Activated CD4-positive, alpha-beta T cell treated with anti-CD3 and anti-CD28 coated beads for 1 hour (primary cell): ENCODE results near the gene ATP13A4.
"Not testable (repeated sequence)": the region's sequence is repeated elsewhere in the genome, so short reads cannot be mapped to it uniquely, and the experiment has no call there.

Experiments
- DNase-seq: peaks from one replicate; pipeline ENCODE4 v3.0.0-alpha.2; 2020

ATP13A4 gene

DNA sequence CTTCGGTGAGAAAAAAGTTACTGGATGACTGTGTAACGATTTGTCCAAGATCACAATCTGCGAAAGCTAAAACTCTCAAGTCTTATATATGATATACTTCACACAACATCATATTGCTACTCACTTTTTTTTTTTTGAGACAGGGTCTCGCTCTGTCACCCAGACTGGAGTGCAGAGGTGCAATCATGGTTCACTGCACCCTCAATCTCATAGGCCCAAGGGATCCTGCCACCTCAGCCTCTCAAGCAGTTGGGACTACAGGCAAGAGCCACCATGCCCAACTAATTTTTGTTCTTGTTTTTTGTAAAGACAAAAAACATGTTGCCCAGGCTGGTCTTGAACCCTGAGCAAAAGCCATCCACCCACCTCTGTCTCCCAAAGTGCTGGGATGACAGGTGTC is 5.4 kb upstream of the ATP13A4 start:
- DNase-seq, result no peak

DNA sequence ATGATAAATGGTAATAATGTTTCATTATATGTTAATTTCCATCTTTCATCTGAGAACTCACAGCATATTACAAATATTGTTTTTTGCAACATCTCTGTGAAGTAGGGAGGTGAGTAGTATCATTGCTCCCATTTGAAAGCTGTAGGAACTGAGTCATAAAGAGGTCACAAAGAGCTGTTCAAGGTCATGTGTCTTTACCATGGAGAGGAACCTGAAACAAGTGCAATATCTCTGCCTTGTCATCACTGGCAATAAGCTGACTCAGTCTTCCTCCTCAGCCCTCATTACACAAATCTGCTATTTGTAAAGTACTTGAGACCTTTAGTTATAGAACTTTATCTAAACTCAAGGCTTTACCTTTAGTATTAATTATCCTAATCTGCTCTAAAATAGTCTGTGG is 4.4 kb upstream of the ATP13A4 start:
- no peak for DNase-seq

DNA sequence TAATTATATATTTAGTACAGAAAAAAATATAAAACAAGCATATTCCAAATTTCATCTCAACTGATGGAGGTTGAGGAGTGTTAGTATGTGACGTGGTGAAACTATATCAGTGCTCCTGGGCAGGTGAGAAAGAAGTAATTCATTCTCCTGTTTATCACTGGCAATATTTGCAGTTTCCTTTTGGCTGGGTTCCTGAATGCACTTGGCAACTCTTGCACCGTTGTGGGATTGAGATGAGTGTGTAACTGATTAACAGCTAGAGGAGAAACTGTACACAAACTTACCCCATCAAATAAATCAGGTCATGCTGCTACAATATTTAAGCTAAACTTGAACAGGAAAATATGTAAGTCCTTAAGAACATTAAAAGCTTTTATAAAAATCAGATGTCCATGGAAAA is 2.1 kb upstream of the ATP13A4 start:
- no peak for DNase-seq

DNA sequence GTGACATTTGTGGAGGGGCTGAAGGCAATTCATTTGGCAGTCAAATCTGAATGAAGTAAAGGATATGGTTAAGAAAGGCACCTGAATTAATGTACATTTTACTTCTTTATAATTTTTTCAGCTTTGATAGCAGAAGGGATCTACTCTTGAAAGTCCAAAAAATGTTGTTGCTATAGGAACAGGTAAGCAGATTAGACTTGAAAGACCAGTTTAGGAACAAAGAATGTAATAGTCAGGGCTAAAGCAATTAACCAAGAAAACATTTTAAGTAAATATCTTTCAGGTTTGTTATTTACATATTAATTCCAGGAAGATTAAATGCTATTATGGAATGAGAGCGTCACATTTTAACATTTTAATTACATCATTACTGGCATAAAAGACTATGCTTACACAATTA is 1.1 kb downstream of the ATP13A4 start:
- no peak for DNase-seq

DNA sequence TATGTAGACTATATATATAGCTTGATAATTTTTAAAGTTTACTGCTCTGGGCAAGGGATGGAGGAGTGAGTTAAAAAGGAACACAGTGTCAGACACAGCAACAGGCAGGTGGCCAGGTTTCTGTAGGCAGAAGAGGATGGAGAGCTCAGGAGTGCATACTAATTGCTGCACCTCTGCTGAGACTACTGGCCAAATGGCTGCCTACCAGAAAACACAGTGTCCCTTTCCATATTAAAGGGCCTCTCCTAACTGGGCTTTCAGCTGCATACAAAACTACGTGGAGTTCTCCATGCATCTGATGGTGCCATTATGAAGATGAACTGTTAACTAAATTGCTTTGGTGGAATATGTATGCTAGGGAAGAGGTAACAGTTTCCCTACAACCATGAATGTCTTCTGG is 1.8 kb downstream of the ATP13A4 start:
- DNase-seq, result no peak

DNA sequence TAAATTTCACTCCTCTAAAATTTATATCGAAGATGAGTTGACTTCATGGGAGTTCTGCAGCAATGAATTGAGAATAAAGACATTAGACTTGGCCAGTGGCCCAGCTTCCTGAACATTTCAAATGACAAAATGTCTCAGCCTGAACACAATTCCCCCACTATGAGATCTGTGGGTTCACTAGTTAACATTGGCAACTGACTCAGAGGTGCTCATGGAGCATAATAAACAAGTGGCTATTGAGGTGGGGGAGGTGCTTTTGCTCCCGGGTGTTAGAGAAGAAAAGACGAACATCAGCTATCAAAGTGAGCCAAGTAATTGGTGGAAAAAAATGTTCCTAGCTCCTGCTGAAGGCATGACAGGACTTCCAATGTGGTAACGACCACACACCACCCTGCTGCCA is 6.3 kb downstream of the ATP13A4 start:
- DNase-seq, result no peak

DNA sequence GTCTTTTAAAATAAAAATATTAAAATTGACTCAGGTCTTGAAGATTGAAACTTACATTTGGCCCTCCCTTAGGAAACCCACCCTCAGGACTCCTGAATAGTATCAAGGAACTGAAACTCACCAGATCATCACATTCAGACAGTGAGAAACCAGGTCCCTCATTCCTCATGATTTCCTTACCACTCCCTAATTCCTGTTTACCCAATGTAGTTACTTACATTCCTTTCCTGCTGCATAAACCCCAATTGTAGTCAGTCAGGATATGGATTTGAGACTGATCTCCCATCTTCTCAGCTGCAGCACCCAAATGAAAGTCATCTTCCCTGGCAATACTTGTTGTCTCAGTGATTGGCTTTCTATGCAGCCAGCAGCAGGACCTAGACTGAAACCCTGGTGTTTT is 8.6 kb downstream of the ATP13A4 start:
- no peak for DNase-seq

DNA sequence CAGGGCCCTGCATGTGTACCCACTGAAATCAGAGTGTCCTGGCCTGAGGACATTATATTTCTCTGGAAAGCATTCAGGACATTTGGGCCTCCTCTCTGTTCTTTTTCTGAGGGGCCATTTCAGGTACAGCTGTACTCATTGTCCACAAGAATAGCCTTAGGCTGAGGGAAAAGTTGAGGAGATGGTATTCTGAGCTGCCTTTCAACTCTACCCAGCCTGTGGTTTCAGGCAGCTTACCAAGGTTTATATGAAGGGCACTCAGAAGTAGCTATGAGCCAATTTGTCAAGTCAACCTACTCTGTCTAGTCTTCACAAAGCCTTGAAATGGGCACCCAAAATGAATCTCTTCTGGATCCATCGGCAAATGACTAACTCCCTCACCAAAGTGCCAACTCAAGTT is 9.4 kb downstream of the ATP13A4 start:
- DNase-seq, result no peak

DNA sequence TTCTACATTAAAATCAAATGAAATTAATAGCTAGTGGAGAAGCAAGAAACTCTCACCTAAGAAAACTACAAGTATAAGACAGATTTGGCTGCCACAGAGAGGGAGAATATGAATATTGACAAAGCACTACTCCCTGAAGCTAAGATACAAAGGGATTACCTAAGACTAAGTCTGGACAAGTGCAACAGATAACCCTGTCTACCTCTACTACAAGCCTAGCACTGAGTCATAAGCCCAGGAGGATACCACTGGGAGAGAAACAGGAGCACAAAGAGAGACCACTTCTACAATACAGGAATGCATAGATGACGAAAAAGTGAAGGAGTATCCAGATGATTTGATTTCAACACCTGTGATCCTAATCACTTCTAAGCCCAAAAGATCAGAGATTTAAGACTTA is 10.4 kb downstream of the ATP13A4 start:
- no peak for DNase-seq

DNA sequence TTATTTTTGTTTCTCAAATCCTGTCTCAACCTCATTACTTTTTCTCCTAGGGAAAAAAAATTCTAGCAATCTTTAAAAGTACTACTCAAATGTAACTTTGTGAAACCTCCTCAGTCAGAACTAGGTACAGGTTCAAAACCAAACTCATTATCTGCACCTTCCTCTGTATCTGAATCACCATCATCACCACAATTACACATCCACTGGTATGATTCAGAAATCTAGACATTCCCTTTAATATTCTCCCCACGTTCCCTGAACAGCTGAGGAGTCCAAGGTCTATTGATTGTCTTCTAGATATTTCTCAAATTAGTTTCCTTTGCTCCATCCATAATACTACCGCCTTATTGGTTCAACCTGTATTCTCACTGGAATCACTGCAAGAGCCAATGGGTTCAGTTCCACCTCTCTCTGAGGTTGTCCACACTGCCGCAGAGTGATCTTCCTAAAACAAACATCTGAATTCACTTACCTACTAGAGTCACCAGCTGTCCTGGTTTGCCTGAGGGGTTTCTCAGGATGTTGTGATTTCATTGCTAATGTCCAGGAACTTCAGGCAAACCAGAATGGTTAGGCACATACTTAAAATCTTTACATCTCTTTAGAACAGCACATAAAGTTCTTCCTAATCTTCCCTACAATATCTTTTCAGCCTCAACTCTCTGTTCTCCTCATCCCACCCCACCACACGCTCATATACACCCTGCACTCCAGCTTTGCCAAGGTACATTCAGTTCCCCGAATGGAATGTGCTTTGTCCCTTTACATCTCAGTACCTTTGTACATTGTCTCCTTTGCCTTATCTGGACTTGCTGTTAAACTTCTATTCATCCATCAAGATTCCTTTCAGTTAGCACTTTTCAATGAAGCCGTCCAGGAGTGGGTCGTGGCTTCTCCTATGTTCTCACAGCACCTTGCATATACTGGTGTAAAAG is 24.2 kb downstream of the ATP13A4 start:
- DNase-seq, result no peak

DNA sequence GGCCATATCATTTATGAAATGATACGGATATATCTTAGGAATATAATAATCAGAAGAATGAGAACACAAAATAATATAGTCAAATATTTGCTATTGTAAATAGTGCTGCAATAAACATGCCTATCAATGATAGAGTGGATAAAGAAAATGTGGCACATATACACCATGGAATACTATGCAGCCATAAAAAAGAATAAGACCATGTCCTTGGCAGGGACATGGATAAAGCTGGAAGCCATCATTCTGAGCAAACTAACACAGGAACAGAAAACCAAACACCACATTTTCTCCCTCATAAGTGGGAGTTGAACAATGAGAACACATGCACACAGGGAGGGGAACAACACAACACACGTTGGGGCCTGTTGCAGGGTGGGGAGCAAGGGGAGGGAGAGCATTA is 28.6 kb downstream of the ATP13A4 start:
- DNase-seq, result not testable (repeated sequence)

DNA sequence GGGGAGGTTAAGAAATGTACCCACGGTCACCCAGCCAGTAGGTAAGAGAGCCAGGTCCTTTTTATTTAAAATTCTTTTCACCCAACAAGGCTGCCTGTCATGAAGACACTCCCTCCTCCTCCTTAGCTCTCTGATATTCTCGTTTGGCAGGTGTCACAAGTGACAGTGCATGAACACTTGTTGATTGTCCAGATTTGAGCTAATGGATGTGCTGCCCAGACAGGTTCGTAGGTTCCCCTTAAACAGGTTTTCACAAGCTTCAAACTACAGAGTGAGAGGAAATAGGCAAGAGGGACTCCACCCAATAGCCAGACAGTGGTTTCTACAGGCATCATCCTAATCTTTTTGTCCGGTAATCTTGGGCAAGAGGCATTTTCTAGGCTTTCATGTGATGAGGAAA is 32.2 kb downstream of the ATP13A4 start:
- no peak for DNase-seq

DNA sequence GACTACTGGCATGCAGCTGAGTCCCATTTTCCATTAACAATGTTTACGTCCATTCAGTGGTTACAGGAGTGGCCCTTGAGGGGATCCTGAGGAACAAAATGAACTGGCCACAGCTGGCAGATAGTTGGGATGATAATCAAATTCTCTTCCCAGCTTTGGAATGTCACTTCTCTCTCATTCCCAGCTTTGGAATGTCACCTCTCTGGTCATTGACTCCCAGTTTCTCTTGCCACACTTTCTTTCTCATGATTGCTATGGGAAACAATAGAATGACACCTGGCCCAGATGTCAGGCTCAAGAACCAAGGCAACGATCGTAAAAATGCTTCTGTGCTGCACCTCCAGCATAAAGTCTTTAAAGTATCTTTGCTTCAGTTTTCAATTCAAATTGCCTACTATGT is 34.0 kb downstream of the ATP13A4 start:
- no peak for DNase-seq

DNA sequence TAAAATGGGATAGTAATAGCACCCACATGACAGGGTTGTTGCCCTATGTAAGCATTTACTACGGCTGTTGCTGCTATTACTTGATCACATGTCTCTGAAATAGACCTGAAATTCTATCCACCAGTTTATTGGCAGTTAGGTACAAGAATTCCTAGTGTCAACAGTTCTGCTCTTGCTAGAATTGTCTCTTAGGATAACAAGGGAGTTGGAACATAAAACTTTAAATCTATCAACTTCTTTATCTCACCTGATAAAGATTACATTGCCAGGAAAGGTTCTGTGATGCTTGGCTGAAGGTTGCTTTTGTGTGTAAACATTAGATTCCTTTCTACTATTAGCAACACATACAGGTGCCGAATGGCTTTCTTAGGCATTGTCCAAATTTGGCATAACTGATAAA is 38.7 kb downstream of the ATP13A4 start:
- DNase-seq, result no peak

DNA sequence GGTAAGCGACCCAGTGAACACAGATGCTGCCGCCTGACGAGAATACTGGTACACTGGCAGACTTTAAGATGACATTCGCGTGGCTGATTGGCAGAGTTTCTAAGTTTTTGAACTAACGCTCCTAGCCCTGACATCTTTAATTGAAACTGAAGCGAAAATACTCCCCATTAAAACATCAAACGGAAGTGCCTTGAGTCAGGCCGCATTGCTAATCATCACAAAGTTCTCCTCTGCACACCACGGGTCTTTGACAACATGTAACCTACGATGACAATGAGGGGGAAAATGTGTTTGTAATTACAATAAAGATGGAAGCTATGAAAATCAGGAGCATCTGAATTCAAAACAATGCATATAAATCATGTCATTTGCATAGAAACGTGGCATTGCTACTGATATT is 44.5 kb downstream of the ATP13A4 start:
- no peak for DNase-seq

DNA sequence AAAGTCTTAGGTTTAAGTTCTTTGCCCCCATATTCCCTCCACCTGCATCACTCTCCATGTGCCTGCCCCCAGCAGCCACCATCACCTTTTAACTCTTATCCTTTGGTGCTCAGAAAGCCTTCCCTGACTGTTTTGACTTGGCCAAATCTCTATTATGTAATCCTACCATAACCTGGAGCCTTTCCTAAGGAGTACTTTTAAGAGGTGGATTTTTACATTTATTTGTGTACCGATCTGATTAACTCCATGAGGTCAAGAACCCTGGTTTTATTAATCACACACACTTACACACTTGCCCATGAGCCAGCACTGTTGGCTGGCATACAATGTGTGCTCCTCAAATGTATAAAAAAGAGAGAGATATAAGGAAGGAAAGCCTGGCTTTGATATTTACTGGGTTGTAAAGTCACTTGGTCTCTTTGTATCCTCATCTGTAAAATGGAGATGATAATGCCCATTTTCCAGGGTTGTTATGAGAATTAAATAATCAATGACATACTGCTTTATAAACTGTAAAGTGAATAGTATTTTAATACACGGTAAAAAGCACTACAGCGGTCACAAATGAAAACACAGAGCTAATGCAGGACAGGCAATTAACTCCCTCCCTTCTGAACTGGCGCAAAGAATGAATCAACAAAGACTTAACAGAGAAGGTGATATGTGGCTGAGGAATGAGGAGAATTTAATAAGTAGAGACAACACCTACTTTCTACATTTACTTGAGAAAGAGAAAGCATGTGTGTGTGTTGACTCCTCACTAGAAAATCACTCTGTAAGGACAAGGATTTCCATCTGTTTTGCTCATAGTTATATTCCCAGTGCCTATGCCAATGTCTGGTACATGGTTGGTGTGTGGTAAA is 45.4 kb downstream of the ATP13A4 start:
- no peak for DNase-seq

DNA sequence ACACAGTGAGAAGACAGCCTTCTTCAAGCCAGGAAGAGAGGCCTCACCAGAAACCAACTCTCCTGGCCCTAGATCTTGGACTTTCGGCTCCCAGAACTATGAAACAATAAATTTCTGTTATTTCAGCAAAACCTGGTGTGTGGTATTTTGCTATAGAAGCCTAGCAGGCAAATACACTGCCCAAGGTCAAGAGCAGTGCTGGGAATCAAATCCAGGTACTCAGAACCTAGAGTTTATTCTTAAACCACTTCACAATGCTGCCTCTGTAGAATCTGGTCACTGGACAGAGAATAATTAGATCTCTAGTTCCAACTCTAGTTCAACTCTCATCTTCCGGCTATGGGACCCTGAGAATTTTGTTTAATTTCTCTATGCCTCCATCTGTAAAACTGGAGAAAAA is 46.6 kb downstream of the ATP13A4 start:
- no peak for DNase-seq

DNA sequence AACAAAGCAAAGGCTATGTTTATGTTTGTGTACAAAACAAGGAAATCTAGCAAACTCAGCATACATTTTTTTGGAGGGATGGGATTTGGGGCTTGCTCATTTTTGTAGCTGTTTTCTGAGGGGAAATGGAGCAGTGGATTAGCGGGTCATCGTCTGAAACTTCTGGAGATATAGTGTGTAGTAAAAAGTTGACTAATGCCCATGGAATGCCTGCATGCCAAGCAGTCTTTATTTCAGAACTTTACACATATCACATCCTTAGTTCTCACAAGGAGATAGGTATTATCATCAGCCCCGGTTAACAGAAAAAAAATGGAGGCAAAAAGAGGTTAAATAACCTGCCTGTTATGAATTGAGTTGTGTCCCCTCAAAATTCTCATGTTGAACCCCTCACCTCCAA is 47.1 kb downstream of the ATP13A4 start:
- DNase-seq, result no peak

DNA sequence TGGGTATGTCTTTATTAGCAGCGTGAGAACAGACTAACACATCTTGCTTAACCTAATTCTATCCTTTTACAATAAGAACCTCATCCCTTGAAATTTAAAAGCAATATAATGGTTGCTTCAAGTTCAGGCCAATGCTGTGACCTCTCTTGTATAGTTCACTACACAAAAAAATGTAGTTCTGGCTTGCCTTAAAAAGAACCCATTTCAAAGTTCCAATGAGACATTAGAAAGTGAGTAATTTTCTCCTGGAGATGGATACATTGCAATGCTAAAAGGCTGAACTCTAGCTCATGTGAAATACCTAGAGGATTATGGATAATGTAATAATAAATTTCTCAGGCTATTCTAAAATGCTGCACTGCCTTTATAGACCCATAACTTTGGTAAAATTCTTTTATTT is 47.8 kb downstream of the ATP13A4 start:
- no peak for DNase-seq

DNA sequence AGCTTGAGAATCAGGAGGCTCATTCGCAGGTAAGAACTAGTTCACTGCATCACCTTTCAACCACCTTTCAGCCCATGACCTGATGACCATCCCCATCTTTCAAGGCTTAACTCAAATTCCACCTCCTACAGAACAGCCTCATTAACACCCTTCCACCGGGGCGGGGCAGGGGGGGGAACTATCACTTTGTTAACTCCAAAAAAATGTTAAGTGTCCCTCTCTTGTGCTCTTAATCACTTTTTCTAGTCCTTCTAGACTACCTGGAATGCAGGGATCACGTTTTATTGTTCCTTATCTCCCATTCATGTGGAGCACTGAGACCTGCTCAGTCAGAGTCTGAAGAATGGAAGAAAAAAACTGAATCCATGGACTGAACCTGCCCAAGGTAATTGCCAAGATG is 51.8 kb downstream of the ATP13A4 start:
- no peak for DNase-seq

DNA sequence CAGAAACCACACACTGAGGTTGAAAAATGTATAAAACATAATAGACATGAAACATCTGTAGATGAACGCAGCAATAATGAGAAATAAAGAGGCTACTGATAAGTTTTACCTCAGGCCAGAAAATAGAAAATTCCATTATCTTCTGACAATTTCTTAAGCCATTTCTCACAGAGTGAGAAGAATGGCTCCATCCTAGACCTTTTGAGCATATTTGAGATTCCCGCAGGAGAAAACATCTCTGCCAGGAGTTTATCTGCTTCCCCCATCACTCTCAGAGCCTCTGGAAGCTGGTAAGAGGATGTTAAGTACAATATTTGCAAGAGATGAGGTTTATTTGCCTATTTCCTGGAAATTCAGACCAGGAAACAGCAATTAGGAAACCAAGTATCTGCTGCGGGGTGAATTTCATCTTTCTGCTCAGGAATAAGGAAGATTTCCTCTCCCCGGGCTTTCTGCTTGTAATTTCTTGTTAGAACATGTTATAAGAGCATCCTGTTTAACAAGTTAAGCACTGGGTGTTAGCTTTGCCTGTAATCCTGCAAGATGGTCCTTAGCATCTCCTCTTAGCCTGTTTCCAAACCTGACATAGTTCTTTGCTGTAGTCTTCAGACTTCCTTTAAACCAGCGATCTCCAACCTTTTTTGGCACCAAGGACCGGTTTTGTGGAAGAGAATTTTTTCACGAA is 54.8 kb downstream of the ATP13A4 start:
- no peak for DNase-seq

DNA sequence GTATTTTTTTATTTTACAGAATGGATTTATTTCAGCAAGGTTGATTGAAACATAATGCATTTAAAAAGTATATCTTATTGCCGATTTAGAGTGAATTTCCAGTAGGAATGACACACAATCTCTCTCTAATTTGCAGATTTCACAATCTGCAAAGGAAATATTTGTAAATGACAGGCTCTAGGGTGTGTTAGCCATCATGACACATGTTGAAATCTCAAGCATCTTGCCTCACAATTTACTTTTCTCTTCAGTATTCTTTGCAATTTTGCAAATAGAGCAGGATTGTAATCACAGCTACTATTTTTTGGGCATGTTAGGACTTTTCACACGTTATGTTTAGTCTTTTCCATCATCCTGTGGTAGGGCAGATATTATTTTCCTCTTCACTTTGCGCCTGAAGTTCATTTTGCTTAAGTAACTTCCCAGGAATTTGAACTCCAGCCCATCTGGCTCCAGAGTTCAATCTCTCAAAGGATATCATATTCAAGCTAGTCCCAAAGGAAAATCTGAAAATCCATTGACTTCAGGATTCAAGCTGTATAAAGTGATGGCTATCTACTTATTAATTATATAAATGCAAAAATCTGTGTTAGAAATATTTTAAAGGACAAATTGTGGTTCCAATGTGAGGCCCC is 55.4 kb downstream of the ATP13A4 start:
- DNase-seq, result no peak

DNA sequence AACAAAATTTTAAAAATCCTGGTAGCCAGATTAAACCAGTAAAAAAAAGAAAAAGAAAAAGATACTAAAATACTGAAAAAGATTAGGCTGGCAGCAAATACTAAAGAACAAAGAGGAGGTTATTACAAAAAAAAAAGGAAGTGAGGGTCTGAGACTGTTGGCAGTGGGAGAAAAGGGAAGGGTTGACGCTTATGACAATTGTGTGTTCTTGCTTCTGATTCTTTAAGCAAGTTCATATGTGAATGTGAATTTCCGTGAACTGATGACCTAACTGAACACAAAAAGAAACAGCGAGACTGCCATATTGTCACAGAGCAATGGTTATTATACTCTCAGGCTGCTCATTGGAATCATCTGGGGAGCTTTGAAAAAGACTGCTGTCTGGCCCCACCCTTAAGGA is 56.5 kb downstream of the ATP13A4 start:
- DNase-seq, result no peak
